Measurements from ENCODE around the gene USP13.

USP13 gene, protein sequence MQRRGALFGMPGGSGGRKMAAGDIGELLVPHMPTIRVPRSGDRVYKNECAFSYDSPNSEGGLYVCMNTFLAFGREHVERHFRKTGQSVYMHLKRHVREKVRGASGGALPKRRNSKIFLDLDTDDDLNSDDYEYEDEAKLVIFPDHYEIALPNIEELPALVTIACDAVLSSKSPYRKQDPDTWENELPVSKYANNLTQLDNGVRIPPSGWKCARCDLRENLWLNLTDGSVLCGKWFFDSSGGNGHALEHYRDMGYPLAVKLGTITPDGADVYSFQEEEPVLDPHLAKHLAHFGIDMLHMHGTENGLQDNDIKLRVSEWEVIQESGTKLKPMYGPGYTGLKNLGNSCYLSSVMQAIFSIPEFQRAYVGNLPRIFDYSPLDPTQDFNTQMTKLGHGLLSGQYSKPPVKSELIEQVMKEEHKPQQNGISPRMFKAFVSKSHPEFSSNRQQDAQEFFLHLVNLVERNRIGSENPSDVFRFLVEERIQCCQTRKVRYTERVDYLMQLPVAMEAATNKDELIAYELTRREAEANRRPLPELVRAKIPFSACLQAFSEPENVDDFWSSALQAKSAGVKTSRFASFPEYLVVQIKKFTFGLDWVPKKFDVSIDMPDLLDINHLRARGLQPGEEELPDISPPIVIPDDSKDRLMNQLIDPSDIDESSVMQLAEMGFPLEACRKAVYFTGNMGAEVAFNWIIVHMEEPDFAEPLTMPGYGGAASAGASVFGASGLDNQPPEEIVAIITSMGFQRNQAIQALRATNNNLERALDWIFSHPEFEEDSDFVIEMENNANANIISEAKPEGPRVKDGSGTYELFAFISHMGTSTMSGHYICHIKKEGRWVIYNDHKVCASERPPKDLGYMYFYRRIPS

DNA sequence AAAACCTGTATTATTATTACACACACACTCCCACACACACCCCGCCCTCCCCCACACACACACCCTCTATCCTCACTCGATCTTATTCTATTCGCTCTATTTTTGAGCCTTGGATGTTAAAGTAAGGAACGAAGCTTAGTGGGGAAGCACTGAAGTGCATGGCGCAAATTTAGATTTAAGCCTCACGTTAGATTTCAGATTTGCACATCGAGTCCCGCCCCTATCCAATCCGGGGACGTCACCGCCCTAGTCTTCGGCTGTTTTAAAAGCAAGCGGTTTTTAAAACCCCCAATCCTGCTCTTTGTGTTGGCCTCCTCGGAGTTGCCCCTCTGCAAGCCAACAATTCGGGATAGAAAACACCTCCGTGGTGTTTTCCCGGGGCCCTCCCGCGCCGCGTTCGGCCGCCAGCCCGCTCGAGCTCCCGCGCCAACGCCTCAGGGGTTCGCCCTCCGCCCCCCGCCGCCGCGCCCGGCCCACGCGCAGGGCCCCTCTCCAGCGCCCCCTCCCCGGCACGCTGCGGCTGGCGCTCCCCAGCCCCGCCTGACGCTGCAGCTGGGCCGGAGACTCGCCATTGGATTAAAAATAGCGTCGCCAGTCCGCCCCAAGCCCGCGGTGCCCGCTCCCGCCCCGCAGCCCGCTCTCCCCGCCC is at the start of gene USP13:
Gene USP13 (plus strand): TSS at position 594 of the 649 bp plus-strand sequence. CDS start 186 bp downstream, outside the sequence.
- peak; percentile 81 for DNase-seq (ENCODE audit: low read depth)
- peak within 1 kb of the TSS; percentile 84 for H3K4me3 ChIP-seq (ENCODE audit: low read depth, low read length)
- TF ChIP-seq, protein P1, sequence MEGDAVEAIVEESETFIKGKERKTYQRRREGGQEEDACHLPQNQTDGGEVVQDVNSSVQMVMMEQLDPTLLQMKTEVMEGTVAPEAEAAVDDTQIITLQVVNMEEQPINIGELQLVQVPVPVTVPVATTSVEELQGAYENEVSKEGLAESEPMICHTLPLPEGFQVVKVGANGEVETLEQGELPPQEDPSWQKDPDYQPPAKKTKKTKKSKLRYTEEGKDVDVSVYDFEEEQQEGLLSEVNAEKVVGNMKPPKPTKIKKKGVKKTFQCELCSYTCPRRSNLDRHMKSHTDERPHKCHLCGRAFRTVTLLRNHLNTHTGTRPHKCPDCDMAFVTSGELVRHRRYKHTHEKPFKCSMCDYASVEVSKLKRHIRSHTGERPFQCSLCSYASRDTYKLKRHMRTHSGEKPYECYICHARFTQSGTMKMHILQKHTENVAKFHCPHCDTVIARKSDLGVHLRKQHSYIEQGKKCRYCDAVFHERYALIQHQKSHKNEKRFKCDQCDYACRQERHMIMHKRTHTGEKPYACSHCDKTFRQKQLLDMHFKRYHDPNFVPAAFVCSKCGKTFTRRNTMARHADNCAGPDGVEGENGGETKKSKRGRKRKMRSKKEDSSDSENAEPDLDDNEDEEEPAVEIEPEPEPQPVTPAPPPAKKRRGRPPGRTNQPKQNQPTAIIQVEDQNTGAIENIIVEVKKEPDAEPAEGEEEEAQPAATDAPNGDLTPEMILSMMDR (IDR thresholded peaks at IDR 0.05; ENCODE audit: insufficient read depth, low read depth, low read length, missing control alignments), result no peak

DNA sequence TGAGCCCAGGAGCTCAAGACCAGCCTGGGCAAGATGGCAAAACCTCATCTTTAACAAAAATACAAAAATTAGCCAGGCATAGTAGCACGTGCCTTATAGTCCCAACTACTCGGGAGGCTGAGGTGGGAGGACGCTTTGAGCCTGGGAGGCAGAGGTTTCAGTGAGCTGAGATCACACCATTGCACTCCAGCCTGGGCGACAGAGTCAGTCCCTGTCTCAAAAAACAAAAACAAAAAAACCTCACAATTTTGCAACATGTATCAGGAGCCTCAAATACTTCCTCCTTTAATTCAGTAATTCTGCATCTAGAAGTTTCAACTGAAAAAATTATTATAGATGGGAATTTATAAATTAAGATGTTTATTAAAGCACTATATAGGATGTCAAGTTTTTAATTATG is 49.5 kb upstream of the USP13 start:
- TF ChIP-seq, protein P1 (IDR thresholded peaks at IDR 0.05; ENCODE audit: insufficient read depth, low read depth, low read length, missing control alignments), result no peak
- H3K4me3 ChIP-seq (ENCODE audit: low read depth, low read length), result peak overlapping the region; percentile 73
- no peak for DNase-seq (ENCODE audit: low read depth)

DNA sequence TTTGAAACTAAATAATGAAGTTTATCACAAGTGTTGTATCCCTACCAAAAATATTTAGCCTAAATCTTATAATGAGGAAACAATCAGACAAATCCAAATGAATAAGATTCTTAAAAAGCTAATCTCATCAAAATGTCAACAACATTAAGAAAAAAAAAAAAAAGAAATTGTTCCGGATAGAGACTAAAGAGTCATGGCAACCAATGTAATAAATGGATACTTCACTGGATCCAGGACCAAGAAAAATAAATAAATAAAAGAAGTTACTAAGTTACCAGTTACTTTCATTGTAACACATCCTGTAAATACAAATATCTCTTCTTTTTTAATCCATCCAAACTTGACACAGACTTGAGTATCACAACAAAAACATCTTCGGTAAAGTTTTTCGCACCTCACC is 49.0 kb upstream of the USP13 start:
- TF ChIP-seq, protein P1 (IDR thresholded peaks at IDR 0.05; ENCODE audit: insufficient read depth, low read depth, low read length, missing control alignments), result no peak
- no peak for DNase-seq (ENCODE audit: low read depth)
- H3K4me3 ChIP-seq (ENCODE audit: low read depth, low read length), result peak overlapping the region; percentile 73

- TF ChIP-seq, protein P1 (IDR thresholded peaks at IDR 0.05; ENCODE audit: insufficient read depth, low read depth, low read length, missing control alignments), result no peak
- H3K4me3 ChIP-seq (ENCODE audit: low read depth, low read length), result peak within 1 kb of the TSS; percentile 73
- peak; percentile 96 for DNase-seq (ENCODE audit: low read depth)
These were observed 48.3 kb upstream of the USP13 start, which contains the start of the genes MRPL47 and NDUFB5 for GRCh38 chr3:179604321-179605078. MRPL47 (minus strand) TSS chr3:179604638; CDS start chr3:179604624, 14 bp downstream. NDUFB5 (plus strand) TSS chr3:179604794; CDS start chr3:179604816, 22 bp downstream.

- TF ChIP-seq, protein P1 (IDR thresholded peaks at IDR 0.05; ENCODE audit: insufficient read depth, low read depth, low read length, missing control alignments), result no peak
- DNase-seq (ENCODE audit: low read depth), result peak; percentile 21
These were observed 46.2 kb upstream of the USP13 start for GRCh38 chr3:179606534-179607085.

More at GRCh38 chr3:179606534-179607085, 46.2 kb upstream of the USP13 start:
- no peak overlapping the region for H3K4me3 ChIP-seq (ENCODE audit: low read depth, low read length)

All from GM12865 (cell line).